B cell (primary cell): ENCODE data around the gene DPM1. TPM values are rescaled to one million over a fixed set of nuclear protein-coding genes. Genes with fewer than 3 reads are reported as not detected.

ENCODE experiments used
- ATAC-seq: fragments of 200-7000 bp; cut with Tn5 transposase; one replicate; pipeline ENCODE4 v1.10.0; 2021; ENCODE audit warnings: low read depth, mild to moderate bottlenecking, moderate number of reproducible peaks, moderate library complexity
- CTCF ChIA-PET: fragments of 350-600 bp; sonication (Branson Sonifier 250); formaldehyde crosslinking; loops from one replicate; lab custom pipeline; 2021; ENCODE audit warnings: antibody characterized with exemption, inconsistent platforms; lab: Charles Lee
- POLR2A ChIA-PET: fragments of 350-600 bp; sonication (Branson Sonifier 250); formaldehyde crosslinking; loops from one replicate; lab custom pipeline; 2021; ENCODE audit warnings: antibody characterized with exemption; lab: Charles Lee
- DNase-seq: peaks from one replicate; pipeline ENCODE4 v3.0.0; 2013
- H2AFZ ChIP-seq: 2 replicates; pipeline ENCODE4 v1.6.1; 2012; ENCODE audit warnings: mild to moderate bottlenecking, low read depth, low read length; ENCODE audit not compliant: insufficient read depth, poor library complexity, severe bottlenecking
- H3K27ac ChIP-seq, 2 donors: 1 replicate in 1 of 2; 2 replicates in 1 of 2; pipeline ENCODE4 v1.5.1; 2012 to 2013; ENCODE audit warnings: low read length in 2 of 2, mild to moderate bottlenecking in 2 of 2, moderate library complexity in 1 of 2
- H3K27me3 ChIP-seq, 4 experiments: fragments of 200-600 bp in 1 of 4; sonication (generic) in 1 of 4; replicated peaks in 1 of 4; 1 replicate in 2 of 4; 2 replicates in 2 of 4; pipeline versions ENCODE4 v1.6.1 to v1.7.0; 2013 to 2016; ENCODE audit warnings: low read length in 3 of 4, mild to moderate bottlenecking in 2 of 4, mixed read lengths in 1 of 4, moderate library complexity in 1 of 4; ENCODE audit not compliant: insufficient read depth in 4 of 4, control insufficient read depth in 3 of 4; ENCODE audit errors: control extremely low read depth in 1 of 4
- H3K36me3 ChIP-seq, 2 experiments: replicated peaks in 1 of 2; 1 replicate in 1 of 2; 2 replicates in 1 of 2; pipeline versions ENCODE4 v1.6.1 to v1.7.1; 2013; ENCODE audit warnings: low read length in 1 of 2; ENCODE audit not compliant: insufficient read depth in 2 of 2, control insufficient read depth in 1 of 2; ENCODE audit errors: control extremely low read depth in 1 of 2, extremely low read depth in 1 of 2
- H3K4me1 ChIP-seq, 2 donors: fragments of 200-600 bp in 1 of 2; sonication (generic) in 1 of 2; 1 replicate in 1 of 2; 2 replicates in 1 of 2; pipeline versions ENCODE4 v1.5.1 to v1.6.1; 2013 to 2017; ENCODE audit warnings: low read length in 2 of 2; ENCODE audit not compliant: control insufficient read depth in 2 of 2, insufficient read depth in 2 of 2
- H3K4me2 ChIP-seq: replicated peaks from 2 replicates; pipeline ENCODE3; 2012; ENCODE audit warnings: mild to moderate bottlenecking, low read depth, low read length; ENCODE audit not compliant: poor library complexity, severe bottlenecking
- H3K4me3 ChIP-seq, 5 experiments: fragments of 200-600 bp in 1 of 5; sonication (generic) in 1 of 5; 1 replicate in 3 of 5; 2 replicates in 2 of 5; pipeline versions ENCODE4 v1.5.1 to v1.7.0; 2011 to 2016; ENCODE audit warnings: low read length in 4 of 5, mild to moderate bottlenecking in 4 of 5, low read depth in 2 of 5, control low read depth in 1 of 5, moderate library complexity in 1 of 5; ENCODE audit not compliant: insufficient read depth in 1 of 5; ENCODE audit errors: control extremely low read depth in 1 of 5, extremely low read depth in 1 of 5
- H3K79me2 ChIP-seq: fragments of 200-600 bp; sonication (generic); one replicate; pipeline ENCODE4 v1.6.0; 2016; ENCODE audit warnings: low read length; ENCODE audit not compliant: control insufficient read depth, insufficient read depth
- H3K9ac ChIP-seq: fragments of 200-600 bp; sonication (generic); 2 replicates; pipeline ENCODE4 v1.6.1; 2017; ENCODE audit warnings: mild to moderate bottlenecking, low read length, moderate library complexity
- H3K9me3 ChIP-seq, 3 donors: one replicate each; pipeline versions ENCODE4 v1.6.1 to v1.7.1; 2013; ENCODE audit warnings: low read length in 2 of 3; ENCODE audit not compliant: control insufficient read depth in 2 of 3, insufficient read depth in 1 of 3; ENCODE audit errors: control extremely low read depth in 1 of 3
- H4K20me1 ChIP-seq: 2 replicates; pipeline ENCODE4 v1.6.0; 2012; ENCODE audit warnings: mild to moderate bottlenecking, low read length; ENCODE audit not compliant: insufficient read depth, control insufficient read depth, poor library complexity, severe bottlenecking
- H3K27ac Mint-ChIP-seq: one replicate; pipeline ENCODE4 v1.8.0; 2021; ENCODE audit warnings: mixed read lengths
- H3K27me3 Mint-ChIP-seq: one replicate; pipeline ENCODE4 v1.8.0; 2021; ENCODE audit warnings: mixed read lengths
- H3K4me1 Mint-ChIP-seq: one replicate; pipeline ENCODE4 v1.8.0; 2021; ENCODE audit warnings: mixed read lengths
- H3K4me3 Mint-ChIP-seq: one replicate; pipeline ENCODE4 v1.8.0; 2021; ENCODE audit warnings: mixed read lengths
- H3K9me3 Mint-ChIP-seq: one replicate; pipeline ENCODE4 v1.8.0; 2022; ENCODE audit warnings: mixed read lengths; ENCODE audit not compliant: insufficient read depth
- CTCF ChIP-seq: fragments of 200-600 bp; IDR thresholded peaks from one replicate; pipeline ENCODE4 v1.8.0; 2022; ENCODE audit warnings: antibody characterized with exemption, mild to moderate bottlenecking
- EZH2 ChIP-seq: IDR thresholded peaks from 2 replicates; pipeline ENCODE4 v1.6.1; 2012; ENCODE audit warnings: borderline replicate concordance, low read depth, mild to moderate bottlenecking, moderate library complexity, low read length; ENCODE audit not compliant: insufficient read depth, poor library complexity, severe bottlenecking
- WGBS: methylation state at CpG from one replicate; pipeline ENCODE4 v1.1.5; 2013; ENCODE audit warnings: missing lambda C conversion rate; ENCODE audit not compliant: insufficient coverage; 5-methylcytosine and 5-hydroxymethylcytosine counted together
- intact Hi-C: fragments of 100-400 bp; cut with micrococcal nuclease; formaldehyde crosslinking; loops from one replicate; pipeline ENCODE4 v1.10.0; 2022
- polyA plus RNA-seq: library from polyadenylated mRNA; depleted of rRNA; stranded (reverse); fragments of >200 nt; gene quantifications from 2 replicates; pipeline ENCODE4 v1.2.3, GENCODE V29; 2012
- total RNA-seq, 2 donors: library from RNA; stranded (reverse); fragments of 120-200 nt in 1 of 2; gene quantifications; 1 replicate in 1 of 2; 2 replicates in 1 of 2; pipeline versions ENCODE4 v1.2.3 to v1.2.4, GENCODE V29; 2013 to 2022

DPM1 gene
- total and polyA plus RNA-seq, 2 donors (not counting 1 experiment from before 2014, with no cell fraction given) = 13.4 to 35.2 TPM

- no peak for DNase-seq
- 60% methylated on average over 1 of the region's 8 CpGs for WGBS
- peak overlapping the region; percentile 16 for H3K4me2 ChIP-seq
- peaks cover 0 to 35% of the 10 kb centered on the region in 2 experiments for H3K36me3 ChIP-seq
- H3K9ac ChIP-seq = no peak overlapping the region
- H3K79me2 ChIP-seq = peaks cover 100% of the 10 kb centered on the region
- intact Hi-C loops = no loop called here
- Mint-ChIP-seq H3K27ac (peak overlapping the region; percentile 50), H3K4me1 (peaks cover 79% of the 10 kb centered on the region), H3K4me3 (peak overlapping the region; percentile 32), H3K27me3 (no peaks in the 10 kb centered on the region), H3K9me3 (no peaks in the 10 kb centered on the region)
- peak overlapping the region; percentile 19 to 58 for H3K27ac ChIP-seq
- ChIA-PET CTCF (interaction anchor here (1.2 to 16.7 kb wide), 6 partner anchors 7 to 127 kb away, joined by 3 to 390 read pairs (median 5); partner anchors contain the start of genes ADNP and BCAS4), POLR2A (no interaction called here)
- no peaks in the 10 kb centered on the region for H3K27me3 ChIP-seq
- no peak for ATAC-seq
- no peaks in the 10 kb centered on the region for H3K9me3 ChIP-seq
- H4K20me1 ChIP-seq = peaks cover 47% of the 10 kb centered on the region
- H3K4me1 ChIP-seq = peaks cover 38 to 43% of the 10 kb centered on the region in 2 donors
- TF ChIP-seq CTCF (no peak), EZH2 (no peak)
- no peak overlapping the region for H2AFZ ChIP-seq
- H3K4me3 ChIP-seq = no peak overlapping the region
These were observed 36.4 kb downstream of the DPM1 start for GRCh38 chr20:50921803-50922501.

GRCh38 chr20:50920997-50921396 is 37.3 kb downstream of the DPM1 start:
- intact Hi-C loops = no loop called here
- ChIA-PET CTCF (interaction anchor here (1.4 to 16.7 kb wide), 4 partner anchors 8 to 126 kb away, joined by 4 to 390 read pairs (median 10); partner anchors contain the start of genes ADNP and BCAS4), POLR2A (interaction anchor here (0.7 kb wide), 1 partner anchor 12 kb away, joined by 6 read pairs; no protein-coding TSS in a partner anchor)
- peak overlapping the region; percentile 69 for H3K27ac Mint-ChIP-seq
- H3K4me3 Mint-ChIP-seq = no peak overlapping the region
- no peaks in the 10 kb centered on the region for H3K9me3 Mint-ChIP-seq
- H2AFZ ChIP-seq = no peak overlapping the region
- DNase-seq (peak; percentile 40), ATAC-seq (peak; percentile 38)
- H3K9me3 ChIP-seq = no peaks in the 10 kb centered on the region
- H3K27me3 ChIP-seq = no peaks in the 10 kb centered on the region
- peaks cover 48 to 53% of the 10 kb centered on the region in 2 donors for H3K4me1 ChIP-seq
- H3K4me2 ChIP-seq = no peak overlapping the region
- no peak overlapping the region for H3K9ac ChIP-seq
- H3K27me3 Mint-ChIP-seq = no peaks in the 10 kb centered on the region
- TF ChIP-seq CTCF (no peak), EZH2 (no peak)
- H4K20me1 ChIP-seq = peaks cover 57% of the 10 kb centered on the region
- H3K36me3 ChIP-seq = peaks cover 2 to 29% of the 10 kb centered on the region in 2 experiments
- peaks cover 84% of the 10 kb centered on the region for H3K4me1 Mint-ChIP-seq
- H3K79me2 ChIP-seq = peaks cover 100% of the 10 kb centered on the region
- H3K27ac ChIP-seq = peak overlapping the region in 1 of 2 donors; percentile 58
- no peak overlapping the region for H3K4me3 ChIP-seq
